ENCODE measurements around the gene DNAAF3.

- TF ChIP-seq CTCF (conservative IDR thresholded peaks at IDR 0.05; ENCODE audit: low read length) (no peak), EZH2phosphoT487 (IDR thresholded peaks at IDR 0.05; ENCODE audit: borderline replicate concordance) (no peak)
These were observed 10.0 kb downstream of the DNAAF3 start for GRCh38 chr19:55156202-55157063.

Measured in Loucy (cell line).